K562 (cell line): Measurements from ENCODE around the gene RHOBTB3. TPM values are rescaled to one million over a fixed set of nuclear protein-coding genes. Genes with fewer than 3 reads are reported as not detected.

ENCODE experiments used
- BACH1 ChIP-seq: fragments of 200-800 bp; sonication (Bioruptor generic); IDR thresholded peaks from 2 replicates; pipeline ENCODE4 v1.6.1; 2016; ENCODE audit warnings: missing genetic modification characterization, missing compliant biosample characterization
- BRD4 ChIP-seq: fragments of 200-600 bp; sonication (generic); IDR thresholded peaks from 2 replicates; pipeline ENCODE4 v1.6.1; 2017; ENCODE audit warnings: inconsistent platforms
- HIVEP1 ChIP-seq: fragments of 250-450 bp; sonication (Bioruptor Pico); IDR thresholded peaks from 2 replicates; pipeline ENCODE4 v1.4.0; 2020; ENCODE audit warnings: mild to moderate bottlenecking
- MCM2 ChIP-seq: fragments of 450-650 bp; IDR thresholded peaks from 2 replicates; pipeline ENCODE4 v1.6.1; 2017; ENCODE audit warnings: low read depth, mild to moderate bottlenecking
- NR1H2 ChIP-seq: sonication (generic); formaldehyde crosslinking; IDR thresholded peaks from 2 replicates; pipeline ENCODE4 v1.4.0; 2020; ENCODE audit warnings: mild to moderate bottlenecking, missing genetic modification reagents
- PATZ1 ChIP-seq: fragments of 250-450 bp; sonication (Bioruptor Pico); IDR thresholded peaks from 2 replicates; pipeline ENCODE4 v1.5.0; 2020; ENCODE audit warnings: mild to moderate bottlenecking, borderline replicate concordance
- POLR2A ChIP-seq: fragments of 450-650 bp; conservative IDR thresholded peaks from 2 replicates; pipeline ENCODE4 v1.6.1; 2016
- PTRF ChIP-seq: fragments of 450-650 bp; IDR thresholded peaks from 2 replicates; pipeline ENCODE4 v1.6.1; 2016; ENCODE audit warnings: mild to moderate bottlenecking, missing genetic modification characterization, missing compliant biosample characterization
- PYGO2 ChIP-seq: fragments of 450-650 bp; IDR thresholded peaks from 2 replicates; pipeline ENCODE4 v1.6.1; 2016; ENCODE audit warnings: mild to moderate bottlenecking, missing genetic modification characterization, moderate library complexity, missing compliant biosample characterization
- RFX1 ChIP-seq: fragments of 450-650 bp; IDR thresholded peaks from 2 replicates; pipeline ENCODE4 v1.6.1; 2016; ENCODE audit warnings: mild to moderate bottlenecking, moderate library complexity
- SAFB ChIP-seq: fragments of 200-400 bp; formaldehyde crosslinking; IDR thresholded peaks from 2 replicates; pipeline ENCODE4 v1.6.1; 2017; ENCODE audit warnings: low read depth, low read length, borderline replicate concordance
- STAG1 ChIP-seq: sonication (generic); formaldehyde crosslinking; IDR thresholded peaks from 2 replicates; pipeline ENCODE4 v1.5.0; 2020; ENCODE audit warnings: missing genetic modification reagents, borderline replicate concordance
- STAT5B ChIP-seq: fragments of 250-450 bp; sonication (Bioruptor Pico); IDR thresholded peaks from 2 replicates; pipeline ENCODE4 v1.8.0; 2021; ENCODE audit warnings: mild to moderate bottlenecking, inconsistent platforms
- TCF3 ChIP-seq: sonication (generic); formaldehyde crosslinking; IDR thresholded peaks from 2 replicates; pipeline ENCODE4 v1.4.0; 2020; ENCODE audit warnings: mild to moderate bottlenecking, missing genetic modification reagents
- THRB ChIP-seq: fragments of 450-650 bp; formaldehyde crosslinking; conservative IDR thresholded peaks from 2 replicates; pipeline ENCODE4 v1.4.0; 2022; ENCODE audit warnings: mild to moderate bottlenecking, missing genetic modification characterization
- ZBTB49 ChIP-seq: sonication (generic); formaldehyde crosslinking; IDR thresholded peaks from 2 replicates; pipeline ENCODE4 v1.8.0; 2022; ENCODE audit warnings: missing genetic modification reagents, mild to moderate bottlenecking, borderline replicate concordance
- ZNF197 ChIP-seq: fragments of 200-800 bp; sonication (Bioruptor generic); IDR thresholded peaks from 2 replicates; pipeline ENCODE4 v1.6.1; 2016; ENCODE audit warnings: low read depth, missing genetic modification characterization, missing compliant biosample characterization
- ZNF274 ChIP-seq: IDR thresholded peaks from 2 replicates; pipeline ENCODE4 v1.6.1; 2011; ENCODE audit warnings: low read depth, mild to moderate bottlenecking, low read length, moderate library complexity, borderline replicate concordance
- ZNF3 ChIP-seq: fragments of 250-450 bp; sonication (Bioruptor Pico); IDR thresholded peaks from 2 replicates; pipeline ENCODE4 v1.5.0; 2021; ENCODE audit warnings: mild to moderate bottlenecking, moderate library complexity
- polyA plus RNA-seq, 8 experiments: library from polyadenylated mRNA; depleted of rRNA in 4 of 8; stranded (reverse) in 5 of 8; unstranded in 3 of 8; fragments of >200 nt; fragmentation: Nextera tagmentation in 2 of 8; fragmentation: Illumina TruSeq in 1 of 8; extraction: Ambion mirVana in 2 of 8; extraction: Trizol in 1 of 8; gene quantifications; 2 replicates each; pipeline versions ENCODE4 v1.2.1 to v1.2.3, GENCODE V29; 2011 to 2014; ENCODE audit warnings: inconsistent platforms in 1 of 8, missing spikeins in 1 of 8
- total RNA-seq, 7 experiments: library from RNA; depleted of rRNA in 6 of 7; stranded (reverse); fragments of >200 nt in 6 of 7; fragmentation: Illumina TruSeq in 2 of 7; extraction: Trizol in 2 of 7; gene quantifications; 2 replicates each; pipeline versions ENCODE4 v1.2.1 to v1.2.3, GENCODE V29; 2011 to 2021; ENCODE audit warnings: low replicate concordance in 1 of 7

The RHOBTB3 gene
- total and polyA plus RNA-seq, 9 of the 15 experiments (the other 6 are each of a cell fraction or from before 2014, with no cell fraction given): 39.7 to 143 (median 115) TPM

- TF ChIP-seq PATZ1 (CRISPR knock-in tag) (no peak), STAT5B (CRISPR knock-in tag) (no peak), TCF3 (CRISPR knock-in tag) (no peak), PTRF (tag) (no peak), NR1H2 (no peak), THRB (CRISPR knock-in tag) (0 out of 2 replicates have a peak, but pooled peaks have one; percentile 13), STAG1 (CRISPR knock-in tag) (no peak), HIVEP1 (CRISPR knock-in tag) (no peak), ZNF197 (CRISPR knock-in tag) (no peak), MCM2 (no peak), ZNF3 (CRISPR knock-in tag) (no peak), PYGO2 (tag) (no peak), SAFB (no peak), BACH1 (no peak), BRD4 (no peak), RFX1 (no peak), POLR2A (peak; percentile 55; the same call in 1 of the 2 replicates), ZBTB49 (CRISPR knock-in tag) (no peak), ZNF274 (no peak)
These were observed 7.3 kb upstream of the RHOBTB3 start (continued) for GRCh38 chr5:95723632-95724369.
